ENCODE results near the gene SLITRK4. TPM values are rescaled to one million over a fixed set of nuclear protein-coding genes. Genes with fewer than 3 reads are reported as not detected.

SLITRK4 gene
- total and polyA plus RNA-seq, 4 donors = 1.0 to 4.1 (median 2.4) TPM

DNA sequence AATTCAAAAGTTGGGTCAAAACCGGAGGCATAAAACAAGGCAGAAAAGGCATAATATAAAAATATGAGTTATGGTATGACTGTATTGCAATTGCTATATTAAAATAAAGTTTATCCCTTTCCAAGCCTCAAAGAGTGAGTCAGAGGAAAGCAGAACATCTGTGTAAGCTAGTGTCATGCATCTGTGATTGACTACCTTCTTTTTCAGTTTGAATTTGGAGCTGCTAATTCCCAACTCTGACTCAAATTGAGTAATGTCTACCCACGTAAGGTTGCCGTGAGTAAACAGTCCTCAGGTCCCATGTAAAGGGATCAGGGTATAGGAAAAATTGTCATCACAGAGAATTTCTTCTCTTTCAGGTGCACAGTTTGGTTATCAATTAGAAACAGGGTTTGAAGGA, 6.5 kb upstream of the SLITRK4 start:
- WGBS, 2 donors = 72 to 76% methylated on average over 3 of the region's 3 CpGs
- no peak overlapping the region for H3K4me3 ChIP-seq (ENCODE audit: low read length in 2 of 2)
- intact Hi-C loops (cut with DNase I) = no loop called here
- ATAC-seq (ENCODE audit: low FRiP score) = no peak
- no peak for DNase-seq
- H3K36me3 ChIP-seq (ENCODE audit: control insufficient read depth in 1 of 2, insufficient read depth in 2 of 2, low read length in 1 of 2) = no peaks in the 10 kb centered on the region
- H3K27ac ChIP-seq (ENCODE audit: low read depth in 1 of 2, low read length in 2 of 2) = no peak overlapping the region
- H3K4me1 ChIP-seq (ENCODE audit: control insufficient read depth in 1 of 2, insufficient read depth in 2 of 2, low read length in 2 of 2) = no peaks in the 10 kb centered on the region
- no peaks in the 10 kb centered on the region for H3K27me3 ChIP-seq (ENCODE audit: control insufficient read depth in 1 of 2, insufficient read depth in 2 of 2, low read length in 1 of 2)
- no peaks in the 10 kb centered on the region for H3K9me3 ChIP-seq (ENCODE audit: control insufficient read depth, low read length)

DNA sequence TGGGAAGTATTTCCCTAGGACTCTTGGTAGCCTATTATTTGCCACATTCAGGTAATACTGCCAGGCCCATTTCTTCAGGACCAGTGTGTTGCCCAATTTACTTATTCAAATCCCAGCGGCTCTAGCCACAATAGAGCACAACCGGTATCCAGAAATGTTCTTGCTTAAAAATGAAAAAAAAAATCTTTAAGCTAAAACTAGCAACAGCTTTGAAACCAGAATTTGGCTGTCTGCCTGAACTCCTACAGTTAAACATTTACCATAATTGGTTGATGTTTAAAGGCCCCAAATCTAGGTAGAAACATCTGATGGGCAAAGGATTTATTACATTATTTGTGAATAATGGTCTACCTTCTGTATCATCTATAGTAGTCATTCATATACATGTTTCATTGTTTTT, 930 bp upstream of the SLITRK4 start:
- intact Hi-C loops (cut with DNase I) = no loop called here
- no peaks in the 10 kb centered on the region for H3K36me3 ChIP-seq (ENCODE audit: control insufficient read depth in 1 of 2, insufficient read depth in 2 of 2, low read length in 1 of 2)
- H3K27me3 ChIP-seq (ENCODE audit: control insufficient read depth in 1 of 2, insufficient read depth in 2 of 2, low read length in 1 of 2) = no peaks in the 10 kb centered on the region
- no peaks in the 10 kb centered on the region for H3K4me1 ChIP-seq (ENCODE audit: control insufficient read depth in 1 of 2, insufficient read depth in 2 of 2, low read length in 2 of 2)
- DNase-seq (no peak), ATAC-seq (ENCODE audit: low FRiP score) (no peak)
- no peaks in the 10 kb centered on the region for H3K9me3 ChIP-seq (ENCODE audit: control insufficient read depth, low read length)
- 31 to 45% methylated on average over 2 of the region's 2 CpGs for WGBS, 2 donors
- no peak overlapping the region for H3K27ac ChIP-seq (ENCODE audit: low read depth in 1 of 2, low read length in 2 of 2)
- H3K4me3 ChIP-seq (ENCODE audit: low read length in 2 of 2) = no peak overlapping the region

DNA sequence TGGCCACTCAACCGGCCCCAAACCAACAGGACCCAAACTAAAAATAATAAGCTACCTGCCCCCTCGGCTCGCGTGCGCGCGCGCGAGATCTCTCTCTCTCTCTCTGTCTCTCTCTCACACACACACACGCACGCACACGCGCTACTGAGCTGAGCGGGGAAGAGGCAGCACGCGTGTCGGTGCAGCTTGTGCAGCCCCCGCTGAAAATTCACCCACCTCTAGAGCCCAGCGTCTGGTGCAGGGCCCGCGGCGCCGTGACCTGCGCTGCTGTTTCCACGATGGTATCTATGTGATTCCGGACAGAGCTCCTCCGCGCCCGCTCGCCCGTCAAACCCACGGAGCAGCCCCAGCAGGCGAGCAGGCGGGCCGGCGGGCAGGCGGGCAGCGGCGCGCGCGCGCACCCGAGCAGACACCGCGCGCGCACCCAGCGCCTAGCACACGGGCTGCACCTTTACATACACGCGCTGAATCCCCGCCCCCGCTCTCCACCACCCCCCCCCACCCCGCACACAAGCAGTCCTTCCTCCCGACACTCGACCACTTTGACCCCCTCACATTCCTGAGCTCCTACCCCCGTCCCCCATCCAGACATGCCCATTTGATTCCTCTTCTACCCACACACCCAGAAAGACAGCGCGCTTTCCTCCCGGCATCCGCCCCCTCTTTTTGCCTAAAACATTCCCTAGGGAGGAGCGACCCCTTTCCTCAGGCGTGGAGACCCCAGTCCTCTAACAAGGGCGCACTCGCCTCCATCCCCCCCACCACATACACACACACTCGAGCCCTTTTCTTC, 1.0 kb downstream of the SLITRK4 start:
- intact Hi-C loops (cut with DNase I) = no loop called here
- Histone ChIP-seq H3K9me3 (ENCODE audit: control insufficient read depth, low read length) (no peaks in the 10 kb centered on the region), H3K36me3 (ENCODE audit: control insufficient read depth in 1 of 2, insufficient read depth in 2 of 2, low read length in 1 of 2) (no peaks in the 10 kb centered on the region), H3K4me3 (ENCODE audit: low read length in 2 of 2) (peak overlapping the region; percentile 23 to 55), H3K27me3 (ENCODE audit: control insufficient read depth in 1 of 2, insufficient read depth in 2 of 2, low read length in 1 of 2) (no peaks in the 10 kb centered on the region), H3K27ac (ENCODE audit: low read depth in 1 of 2, low read length in 2 of 2) (no peak overlapping the region), H3K4me1 (ENCODE audit: control insufficient read depth in 1 of 2, insufficient read depth in 2 of 2, low read length in 2 of 2) (no peaks in the 10 kb centered on the region)
- peak in 1 of 2 donors; percentile 71 for DNase-seq
- ATAC-seq (ENCODE audit: low FRiP score) = no peak
- 1 to 33% methylated on average over 55 to 66 of the region's 67 CpGs for WGBS, 2 donors

DNA sequence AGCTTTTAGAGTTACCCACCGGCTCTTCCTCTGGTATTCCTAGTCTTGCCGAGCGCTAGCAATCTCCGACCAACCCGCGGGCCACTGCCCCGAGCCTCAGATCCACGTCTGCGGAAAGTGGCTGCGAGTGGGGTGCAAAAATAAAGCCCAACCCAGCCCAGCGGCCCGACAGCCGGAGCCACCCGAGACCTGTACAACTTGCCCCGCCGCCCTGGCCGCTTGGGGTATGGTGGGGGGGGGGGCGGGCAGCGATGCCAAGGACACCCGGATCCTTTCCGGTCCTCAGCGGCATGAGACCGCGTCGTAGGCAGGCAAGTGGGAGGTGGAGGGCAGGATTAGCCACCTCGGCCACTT, 1.6 kb downstream of the SLITRK4 start:
- Histone ChIP-seq H3K36me3 (ENCODE audit: control insufficient read depth in 1 of 2, insufficient read depth in 2 of 2, low read length in 1 of 2) (no peaks in the 10 kb centered on the region), H3K4me3 (ENCODE audit: low read length in 2 of 2) (peak overlapping the region; percentile 23 to 55), H3K4me1 (ENCODE audit: control insufficient read depth in 1 of 2, insufficient read depth in 2 of 2, low read length in 2 of 2) (no peaks in the 10 kb centered on the region), H3K27ac (ENCODE audit: low read depth in 1 of 2, low read length in 2 of 2) (no peak overlapping the region), H3K9me3 (ENCODE audit: control insufficient read depth, low read length) (no peaks in the 10 kb centered on the region), H3K27me3 (ENCODE audit: control insufficient read depth in 1 of 2, insufficient read depth in 2 of 2, low read length in 1 of 2) (no peaks in the 10 kb centered on the region)
- intact Hi-C loops (cut with DNase I) = no loop called here
- WGBS, 2 donors = 1 to 36% methylated on average over 24 to 26 of the region's 26 CpGs
- peak; percentile 4 for ATAC-seq (ENCODE audit: low FRiP score)
- peak in 1 of 2 donors; percentile 76 for DNase-seq

DNA sequence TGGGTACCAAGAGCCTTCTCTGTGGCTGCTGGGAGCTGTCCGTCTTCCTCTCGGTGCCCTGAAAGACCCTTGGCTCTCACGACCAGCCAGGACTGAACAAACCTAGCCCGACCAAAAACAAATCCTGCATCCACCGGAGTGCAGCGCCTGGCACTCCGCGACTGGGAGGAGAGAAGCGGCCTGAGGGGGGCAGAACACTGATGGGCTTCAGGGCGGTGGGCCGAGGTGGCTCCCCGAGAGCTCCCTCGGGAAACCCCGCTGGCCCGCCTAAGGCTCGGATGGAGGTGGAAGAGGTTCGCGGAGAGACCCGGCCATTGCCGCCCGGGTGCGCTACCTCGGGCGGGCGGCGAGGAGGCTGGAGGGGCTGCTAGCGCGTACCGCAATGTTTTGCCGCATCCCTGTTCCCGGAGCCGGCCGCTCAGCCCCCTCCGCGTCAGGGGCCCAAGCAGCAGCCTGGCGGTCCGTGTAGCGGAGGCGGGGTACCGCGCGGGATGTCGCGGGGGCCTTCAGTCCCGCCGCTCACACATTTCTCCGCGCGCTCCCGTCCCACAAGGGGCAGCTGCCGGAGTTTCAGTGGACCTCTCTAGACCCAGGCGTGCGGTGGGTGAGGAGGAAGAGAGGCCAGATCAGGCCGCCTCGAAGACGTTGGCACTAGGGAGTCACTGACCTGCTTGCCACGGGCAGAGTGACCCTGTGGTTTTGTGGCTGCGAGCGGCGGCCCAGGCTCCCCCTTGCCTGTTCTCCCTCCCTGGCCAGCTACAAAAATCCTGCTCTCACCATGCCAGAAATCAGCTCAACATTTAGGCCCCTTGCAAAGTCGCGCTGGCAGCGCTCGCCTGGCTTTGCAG, 2.2 kb downstream of the SLITRK4 start:
- no peaks in the 10 kb centered on the region for H3K27me3 ChIP-seq (ENCODE audit: control insufficient read depth in 1 of 2, insufficient read depth in 2 of 2, low read length in 1 of 2)
- no peak overlapping the region for H3K27ac ChIP-seq (ENCODE audit: low read depth in 1 of 2, low read length in 2 of 2)
- peak overlapping the region; percentile 21 to 23 for H3K4me3 ChIP-seq (ENCODE audit: low read length in 2 of 2)
- intact Hi-C loops (cut with DNase I) = no loop called here
- no peaks in the 10 kb centered on the region for H3K36me3 ChIP-seq (ENCODE audit: control insufficient read depth in 1 of 2, insufficient read depth in 2 of 2, low read length in 1 of 2)
- no peaks in the 10 kb centered on the region for H3K9me3 ChIP-seq (ENCODE audit: control insufficient read depth, low read length)
- peak; percentile 52 to 79 for DNase-seq
- 1 to 28% methylated on average over 60 to 64 of the region's 64 CpGs for WGBS, 2 donors
- ATAC-seq (ENCODE audit: low FRiP score) = peak; percentile 49
- no peaks in the 10 kb centered on the region for H3K4me1 ChIP-seq (ENCODE audit: control insufficient read depth in 1 of 2, insufficient read depth in 2 of 2, low read length in 2 of 2)

DNA sequence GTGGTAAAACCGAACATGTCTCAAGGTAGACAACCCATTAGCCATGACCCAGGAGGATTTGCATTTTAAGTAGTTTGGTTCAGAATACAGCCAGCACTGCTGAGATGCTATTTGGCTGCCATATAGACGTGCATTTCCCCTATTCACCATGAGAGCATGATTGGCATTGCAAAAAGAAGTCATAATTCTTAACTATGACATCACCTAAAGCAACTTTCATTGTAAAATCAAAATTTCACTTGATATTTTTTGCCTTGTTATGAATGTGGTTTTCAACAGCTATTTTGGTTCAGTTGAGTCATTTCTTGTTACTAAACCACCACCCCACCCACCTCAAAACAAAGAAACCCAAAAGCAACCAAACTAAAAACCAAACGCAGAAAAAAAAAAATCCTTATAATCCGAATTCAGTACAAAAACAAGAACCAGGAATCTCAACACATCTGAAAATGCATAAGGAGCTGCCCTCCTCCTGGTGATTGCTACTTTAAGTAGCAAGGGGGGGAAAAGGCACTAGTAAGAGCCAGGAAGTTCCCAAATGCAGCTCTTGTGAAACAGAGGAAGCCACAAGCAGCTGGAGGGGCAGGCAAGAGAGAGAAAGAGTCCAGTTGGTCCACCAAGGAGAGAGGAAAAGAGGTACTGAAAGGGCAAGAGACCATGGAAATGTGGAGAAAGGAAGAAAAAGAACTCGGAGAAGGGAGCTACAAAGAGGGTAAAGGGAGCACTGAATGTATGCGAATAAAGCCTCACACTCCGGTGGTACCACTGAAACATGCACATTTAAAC, 3.1 kb downstream of the SLITRK4 start:
- no peak overlapping the region for H3K4me3 ChIP-seq (ENCODE audit: low read length in 2 of 2)

DNA sequence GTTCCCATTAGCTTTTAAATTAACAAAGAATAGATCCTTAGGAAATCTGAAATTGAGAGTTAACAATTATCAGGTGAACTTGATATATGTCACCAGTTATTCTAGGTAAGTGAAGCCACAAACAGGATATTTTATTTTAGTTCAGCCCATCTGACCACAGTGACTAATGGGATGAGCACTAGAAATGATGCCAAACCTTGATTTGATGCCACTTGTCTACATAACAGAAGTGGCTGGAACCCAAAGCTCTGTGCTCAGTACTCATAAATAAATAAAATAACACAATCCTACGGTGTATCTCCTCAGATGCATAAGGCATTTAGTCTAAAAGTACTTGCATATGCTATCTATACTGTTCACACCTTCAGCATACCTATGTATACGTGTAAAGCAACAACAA, 12.2 kb downstream of the SLITRK4 start:
- no peaks in the 10 kb centered on the region for H3K27me3 ChIP-seq (ENCODE audit: control insufficient read depth in 1 of 2, insufficient read depth in 2 of 2, low read length in 1 of 2)
- no peaks in the 10 kb centered on the region for H3K4me1 ChIP-seq (ENCODE audit: control insufficient read depth in 1 of 2, insufficient read depth in 2 of 2, low read length in 2 of 2)
- no peak overlapping the region for H3K27ac ChIP-seq (ENCODE audit: low read depth in 1 of 2, low read length in 2 of 2)
- H3K9me3 ChIP-seq (ENCODE audit: control insufficient read depth, low read length) = no peaks in the 10 kb centered on the region
- H3K4me3 ChIP-seq (ENCODE audit: low read length in 2 of 2) = no peak overlapping the region
- no peak for DNase-seq
- 58 to 90% methylated on average over 2 of the region's 2 CpGs for WGBS, 2 donors
- no peak for ATAC-seq (ENCODE audit: low FRiP score)
- intact Hi-C loops (cut with DNase I) = no loop called here
- no peaks in the 10 kb centered on the region for H3K36me3 ChIP-seq (ENCODE audit: control insufficient read depth in 1 of 2, insufficient read depth in 2 of 2, low read length in 1 of 2)

More for the DNA sequence above, 3.1 kb downstream of the SLITRK4 start:
- H3K27ac ChIP-seq (ENCODE audit: low read depth in 1 of 2, low read length in 2 of 2) = no peak overlapping the region
- DNase-seq = no peak
- ATAC-seq (ENCODE audit: low FRiP score) = no peak
- no peaks in the 10 kb centered on the region for H3K36me3 ChIP-seq (ENCODE audit: control insufficient read depth in 1 of 2, insufficient read depth in 2 of 2, low read length in 1 of 2)
- no peaks in the 10 kb centered on the region for H3K9me3 ChIP-seq (ENCODE audit: control insufficient read depth, low read length)
- intact Hi-C loops (cut with DNase I) = no loop called here
- 12 to 33% methylated on average over 7 of the region's 7 CpGs for WGBS, 2 donors
- H3K27me3 ChIP-seq (ENCODE audit: control insufficient read depth in 1 of 2, insufficient read depth in 2 of 2, low read length in 1 of 2) = no peaks in the 10 kb centered on the region
- no peaks in the 10 kb centered on the region for H3K4me1 ChIP-seq (ENCODE audit: control insufficient read depth in 1 of 2, insufficient read depth in 2 of 2, low read length in 2 of 2)

DNA sequence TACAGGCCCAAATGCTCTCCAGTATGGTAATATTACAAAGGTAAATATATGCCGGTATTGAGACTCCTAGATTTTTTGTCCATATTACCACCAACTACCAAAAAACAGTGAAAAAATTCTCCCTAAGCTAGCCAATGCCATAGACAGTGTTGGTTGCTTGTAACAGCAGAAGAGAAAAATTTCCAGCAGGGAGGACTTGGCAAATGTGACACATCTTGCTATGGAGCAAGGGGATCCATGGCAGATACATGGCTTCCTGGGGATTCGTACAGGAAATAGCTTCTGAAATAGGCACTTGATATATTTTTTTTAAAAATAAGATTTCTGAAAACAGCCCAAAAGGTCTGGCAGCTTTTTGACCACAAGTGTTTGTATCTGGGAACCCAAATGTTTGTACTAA, 14.6 kb downstream of the SLITRK4 start:
- no peak overlapping the region for H3K27ac ChIP-seq (ENCODE audit: low read depth in 1 of 2, low read length in 2 of 2)
- intact Hi-C loops (cut with DNase I) = no loop called here
- H3K9me3 ChIP-seq (ENCODE audit: control insufficient read depth, low read length) = no peaks in the 10 kb centered on the region
- 76 to 80% methylated on average over 2 of the region's 2 CpGs for WGBS, 2 donors
- no peak for DNase-seq
- H3K36me3 ChIP-seq (ENCODE audit: control insufficient read depth in 1 of 2, insufficient read depth in 2 of 2, low read length in 1 of 2) = no peaks in the 10 kb centered on the region
- H3K27me3 ChIP-seq (ENCODE audit: control insufficient read depth in 1 of 2, insufficient read depth in 2 of 2, low read length in 1 of 2) = no peaks in the 10 kb centered on the region
- no peaks in the 10 kb centered on the region for H3K4me1 ChIP-seq (ENCODE audit: control insufficient read depth in 1 of 2, insufficient read depth in 2 of 2, low read length in 2 of 2)
- ATAC-seq (ENCODE audit: low FRiP score) = no peak
- no peak overlapping the region for H3K4me3 ChIP-seq (ENCODE audit: low read length in 2 of 2)

All from aorta (tissue), 5 donors.